ENCODE results near the gene ARHGEF1.

GRCh38 chr19:41871573-41872383 is 11.2 kb upstream of the ARHGEF1 start:
- no peak for TF ChIP-seq CTCF (IDR thresholded peaks at IDR 0.05)
- no peak for TF ChIP-seq POLR2A (IDR thresholded peaks at IDR 0.05)
